ENCODE data around the gene TGM2. TPM values are rescaled to one million over a fixed set of nuclear protein-coding genes. Genes with fewer than 3 reads are reported as not detected.

TGM2 gene
- total RNA-seq, 4 donors from 2014 or later, result 31.4 to 216 (median 145) TPM

DNA sequence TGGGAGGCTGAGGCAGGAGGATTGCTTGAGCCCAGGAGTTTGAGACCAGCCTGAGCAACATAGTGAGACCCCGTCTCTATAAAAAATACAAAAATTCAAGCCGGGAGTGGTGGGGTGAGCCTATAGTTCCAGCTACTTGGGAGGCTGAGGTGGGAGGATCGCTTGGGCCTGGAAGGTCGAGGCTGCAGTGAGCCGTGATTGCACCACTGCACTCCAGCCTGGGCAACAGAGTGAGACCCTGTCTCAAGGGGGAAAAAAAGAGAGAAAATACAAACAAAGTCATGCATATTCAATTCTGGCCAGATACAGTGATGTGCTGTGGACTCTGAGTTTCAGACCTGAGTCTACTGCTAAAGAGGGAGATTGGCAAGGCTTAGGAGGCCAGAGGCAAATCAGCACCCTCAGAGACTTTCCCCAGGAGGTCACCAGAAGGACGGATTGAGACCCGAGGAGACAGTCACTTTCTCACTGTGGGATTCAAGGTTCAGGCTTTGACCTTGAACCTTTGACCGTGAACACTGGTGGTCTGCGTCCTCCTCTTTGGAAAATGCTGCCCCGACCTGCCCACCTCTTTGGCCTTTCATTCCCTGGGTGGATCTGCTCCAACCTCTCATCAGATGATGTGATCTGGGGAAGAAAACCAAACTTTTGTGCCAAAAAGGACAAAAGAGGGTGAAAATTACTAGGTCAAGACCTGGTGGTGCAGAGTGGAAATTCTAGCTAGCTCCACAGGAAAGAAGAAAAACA, 31.2 kb downstream of the TGM2 start:
- Histone ChIP-seq H3K27ac (no peak overlapping the region), H3K4me1 (no peaks in the 10 kb centered on the region), H3K27me3 (no peaks in the 10 kb centered on the region), H3K9me3 (no peaks in the 10 kb centered on the region), H3K4me3 (no peak overlapping the region), H3K36me3 (peaks cover 0 to 70% (median 0%) of the 10 kb centered on the region in 3 donors)
- no peak for DNase-seq
- TF ChIP-seq POLR2A (IDR thresholded peaks at IDR 0.05), result no peak
- TF ChIP-seq, protein P1, sequence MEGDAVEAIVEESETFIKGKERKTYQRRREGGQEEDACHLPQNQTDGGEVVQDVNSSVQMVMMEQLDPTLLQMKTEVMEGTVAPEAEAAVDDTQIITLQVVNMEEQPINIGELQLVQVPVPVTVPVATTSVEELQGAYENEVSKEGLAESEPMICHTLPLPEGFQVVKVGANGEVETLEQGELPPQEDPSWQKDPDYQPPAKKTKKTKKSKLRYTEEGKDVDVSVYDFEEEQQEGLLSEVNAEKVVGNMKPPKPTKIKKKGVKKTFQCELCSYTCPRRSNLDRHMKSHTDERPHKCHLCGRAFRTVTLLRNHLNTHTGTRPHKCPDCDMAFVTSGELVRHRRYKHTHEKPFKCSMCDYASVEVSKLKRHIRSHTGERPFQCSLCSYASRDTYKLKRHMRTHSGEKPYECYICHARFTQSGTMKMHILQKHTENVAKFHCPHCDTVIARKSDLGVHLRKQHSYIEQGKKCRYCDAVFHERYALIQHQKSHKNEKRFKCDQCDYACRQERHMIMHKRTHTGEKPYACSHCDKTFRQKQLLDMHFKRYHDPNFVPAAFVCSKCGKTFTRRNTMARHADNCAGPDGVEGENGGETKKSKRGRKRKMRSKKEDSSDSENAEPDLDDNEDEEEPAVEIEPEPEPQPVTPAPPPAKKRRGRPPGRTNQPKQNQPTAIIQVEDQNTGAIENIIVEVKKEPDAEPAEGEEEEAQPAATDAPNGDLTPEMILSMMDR (IDR thresholded peaks at IDR 0.05), result no peak

DNA sequence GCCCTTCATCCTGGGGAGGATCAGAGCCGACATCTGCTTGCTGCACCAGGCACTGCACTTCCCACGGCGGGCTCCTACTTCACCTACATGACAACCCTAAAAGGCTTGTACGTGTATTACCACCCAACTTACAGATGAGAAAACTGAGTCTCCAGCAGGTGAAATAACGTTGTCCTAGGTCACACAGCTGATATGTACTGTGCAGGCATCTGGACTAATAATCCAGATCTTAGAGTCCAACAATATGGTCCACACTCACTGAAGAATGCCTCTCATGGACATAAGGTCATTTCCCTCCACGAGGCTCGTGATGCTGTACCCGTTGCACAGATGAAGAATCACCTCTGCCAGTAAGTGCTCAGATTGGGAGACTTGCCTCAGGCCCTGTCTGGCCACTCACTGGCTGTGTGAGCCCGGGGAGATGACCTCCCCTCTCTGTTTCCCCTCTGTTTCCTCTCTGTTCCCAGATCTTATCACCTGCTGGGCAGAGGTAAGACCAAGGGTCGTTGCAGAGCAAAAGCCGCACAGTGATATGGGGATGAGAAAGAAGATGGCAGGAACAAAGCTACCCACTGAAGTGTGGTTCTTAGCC, 32.1 kb downstream of the TGM2 start:
- Histone ChIP-seq H3K9me3 (no peaks in the 10 kb centered on the region), H3K27me3 (no peaks in the 10 kb centered on the region), H3K4me1 (no peaks in the 10 kb centered on the region), H3K4me3 (no peak overlapping the region), H3K36me3 (peaks cover 0 to 61% (median 0%) of the 10 kb centered on the region in 3 donors), H3K27ac (no peak overlapping the region)
- no peak for DNase-seq
- TF ChIP-seq POLR2A (IDR thresholded peaks at IDR 0.05), result no peak
- TF ChIP-seq, protein P1 (IDR thresholded peaks at IDR 0.05), result no peak

DNA sequence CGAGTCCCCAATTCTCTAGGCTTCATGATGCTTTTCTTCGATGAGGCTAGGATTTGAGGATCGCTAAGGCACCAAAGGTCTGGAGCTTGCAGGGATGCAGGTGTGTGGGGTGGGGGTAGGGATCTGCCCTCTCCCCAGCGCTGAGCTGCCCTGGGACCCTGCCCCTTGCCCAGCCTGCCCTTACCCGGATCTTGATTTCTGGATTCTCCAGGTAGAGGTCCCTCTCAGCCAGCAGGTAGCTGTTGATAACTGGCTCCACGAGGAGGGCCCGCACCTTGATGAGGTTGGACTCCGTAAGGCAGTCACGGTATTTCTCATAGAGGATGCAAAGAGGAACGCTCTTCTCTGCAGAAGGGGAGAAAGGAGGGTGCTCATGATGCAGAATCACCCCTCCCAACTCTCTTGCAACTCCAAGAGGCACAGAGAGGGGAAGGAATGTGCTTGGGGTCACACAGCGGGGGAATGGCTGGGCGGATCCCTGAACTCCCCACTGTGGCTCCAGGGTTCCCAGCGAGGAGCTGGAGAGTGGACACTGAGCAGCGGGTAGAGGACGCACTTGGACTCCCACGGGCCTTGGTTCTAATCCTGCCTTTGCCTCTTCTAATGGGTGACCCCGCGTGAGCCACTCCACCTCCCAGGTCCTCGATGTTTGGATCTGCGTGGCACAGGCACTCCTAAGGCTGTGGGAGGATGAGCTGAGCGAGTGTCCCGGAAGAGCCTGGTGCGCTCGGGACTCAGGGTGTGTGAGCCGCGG, 32.7 kb downstream of the TGM2 start:
- no peak overlapping the region for H3K4me3 ChIP-seq
- TF ChIP-seq POLR2A (IDR thresholded peaks at IDR 0.05), result no peak
- TF ChIP-seq, protein P1 (IDR thresholded peaks at IDR 0.05), result no peak
- no peaks in the 10 kb centered on the region for H3K9me3 ChIP-seq
- H3K36me3 ChIP-seq, result peaks cover 0 to 54% (median 0%) of the 10 kb centered on the region in 3 donors
- no peaks in the 10 kb centered on the region for H3K27me3 ChIP-seq
- peaks cover 0 to 3% (median 0%) of the 10 kb centered on the region in 4 donors for H3K4me1 ChIP-seq
- no peak overlapping the region for H3K27ac ChIP-seq
- DNase-seq, result no peak

DNA sequence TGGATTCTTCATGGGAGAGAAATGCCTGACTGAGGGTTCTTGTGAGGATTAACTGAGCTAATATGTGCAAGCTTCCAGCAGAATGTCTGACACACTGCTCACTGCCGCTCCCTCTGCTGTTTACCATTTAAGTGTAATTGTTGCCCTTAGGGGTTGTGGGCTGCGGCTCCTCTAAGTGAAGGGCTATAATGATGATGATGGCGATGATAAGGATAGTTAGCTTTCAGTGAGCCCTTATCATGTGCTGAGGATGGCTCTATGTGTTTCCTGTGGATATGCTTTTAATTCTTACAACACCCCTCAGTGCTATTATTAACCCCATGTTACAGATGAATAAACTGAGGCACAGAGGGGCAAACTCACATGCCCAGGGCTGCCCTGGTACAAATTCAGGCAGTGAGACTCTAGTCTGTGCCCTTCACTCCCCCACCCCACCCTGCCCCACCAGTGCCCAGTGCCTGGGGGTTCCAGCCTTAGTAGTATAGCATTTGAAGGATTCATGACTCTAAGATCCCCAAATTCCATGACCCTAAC, 33.4 kb downstream of the TGM2 start:
- Histone ChIP-seq H3K4me1 (peaks cover 0 to 10% (median 0%) of the 10 kb centered on the region in 4 donors), H3K27ac (no peak overlapping the region), H3K36me3 (peaks cover 0 to 48% (median 0%) of the 10 kb centered on the region in 3 donors), H3K4me3 (no peak overlapping the region), H3K27me3 (no peaks in the 10 kb centered on the region), H3K9me3 (no peaks in the 10 kb centered on the region)
- DNase-seq, result no peak
- no peak for TF ChIP-seq POLR2A (IDR thresholded peaks at IDR 0.05)
- TF ChIP-seq, protein P1 (IDR thresholded peaks at IDR 0.05), result no peak

DNA sequence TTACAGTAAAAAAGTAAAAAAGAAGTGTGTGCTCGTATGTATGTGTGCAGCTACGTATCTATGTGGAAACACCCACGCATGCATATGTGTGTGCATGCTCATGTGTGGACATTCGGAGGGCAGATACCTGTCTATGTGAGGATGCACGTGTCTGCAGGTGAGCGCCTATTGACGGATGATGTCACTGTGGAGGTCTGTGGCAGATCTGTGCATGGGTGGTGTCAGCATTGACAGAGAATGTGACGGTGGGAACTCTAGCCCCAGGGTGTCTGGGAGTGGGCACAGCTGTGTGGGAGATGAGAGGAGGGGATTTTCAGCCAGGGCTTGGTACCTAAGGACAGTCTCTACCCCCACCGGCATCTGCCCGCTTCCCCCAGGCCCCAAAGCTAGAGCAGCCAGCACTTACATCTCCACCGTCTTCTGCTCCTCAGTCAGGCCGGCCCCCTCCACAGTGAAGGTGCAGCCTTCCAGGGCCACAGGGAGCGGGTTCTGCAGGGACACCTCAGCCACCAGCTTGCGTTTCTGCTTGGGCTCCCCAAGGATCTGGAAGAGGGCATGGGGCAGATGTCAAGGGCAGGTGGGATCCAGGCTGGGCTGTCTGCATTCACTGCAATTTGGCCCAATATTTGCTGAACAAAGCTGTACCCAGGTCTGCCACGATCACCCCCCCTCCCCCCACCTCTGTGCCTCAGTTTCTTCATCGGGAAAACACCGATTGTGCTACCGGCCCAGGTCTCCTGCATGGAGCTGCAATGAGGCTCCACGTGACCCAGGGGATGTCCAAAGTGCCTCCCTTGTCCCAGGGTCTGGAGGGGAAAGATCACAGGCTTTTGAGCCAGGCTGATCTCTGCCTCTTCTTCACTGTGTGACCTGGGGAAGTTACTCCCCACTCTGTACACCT, 34.1 kb downstream of the TGM2 start:
- no peak for DNase-seq
- TF ChIP-seq, protein P1 (IDR thresholded peaks at IDR 0.05), result no peak
- no peak for TF ChIP-seq POLR2A (IDR thresholded peaks at IDR 0.05)
- no peaks in the 10 kb centered on the region for H3K9me3 ChIP-seq
- peaks cover 0 to 17% (median 0%) of the 10 kb centered on the region in 4 donors for H3K4me1 ChIP-seq
- H3K27me3 ChIP-seq, result no peaks in the 10 kb centered on the region
- peaks cover 0 to 40% (median 0%) of the 10 kb centered on the region in 3 donors for H3K36me3 ChIP-seq
- no peak overlapping the region for H3K4me3 ChIP-seq
- H3K27ac ChIP-seq, result no peak overlapping the region
